HG03103 (cell line): ENCODE measurements around the gene BET1.

Experiments
- ATAC-seq: cut with Tn5 transposase; IDR thresholded peaks from one replicate; pipeline ENCODE4 v1.9.1; 2021; ENCODE audit warnings: low read depth; ENCODE audit not compliant: unreplicated experiment

Gene BET1

DNA sequence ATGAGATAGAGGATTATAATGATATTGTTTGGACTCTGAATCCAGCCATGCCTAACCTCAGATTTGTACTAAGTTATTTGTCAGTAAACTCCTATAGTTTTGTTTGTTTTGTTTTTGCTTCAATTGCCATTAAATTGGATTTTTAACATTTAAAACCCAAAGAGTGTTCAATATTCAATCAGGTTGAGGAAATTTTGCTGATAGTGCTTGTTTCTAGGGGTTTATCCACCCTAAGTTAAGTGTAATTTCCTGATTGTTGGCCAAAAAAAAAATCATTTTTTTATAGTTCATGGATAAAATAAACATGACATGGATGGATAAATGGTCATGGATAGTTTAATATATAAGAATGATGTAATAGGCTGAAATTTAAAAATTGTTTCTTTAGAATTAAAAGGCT is 11.4 kb upstream of the BET1 start:
- ATAC-seq, result no peak

DNA sequence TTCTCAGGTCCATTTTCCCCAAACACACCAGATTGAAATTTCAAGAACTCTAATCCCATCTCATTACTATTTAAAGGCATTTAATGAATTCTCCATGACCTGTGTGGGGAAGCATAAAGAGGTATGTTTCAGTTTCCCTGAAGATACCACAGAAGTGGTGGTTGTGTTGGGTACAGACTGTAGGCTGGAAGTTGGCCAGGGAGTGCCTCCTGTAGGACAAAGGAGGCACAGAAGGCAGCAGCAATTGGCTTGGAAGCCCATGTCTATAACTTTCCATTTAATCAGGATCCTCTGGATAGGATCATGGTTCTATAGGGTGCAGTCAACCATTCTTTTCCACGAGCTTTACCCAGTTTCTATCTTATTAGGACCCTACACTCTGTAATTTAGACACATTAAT is 8.6 kb upstream of the BET1 start:
- ATAC-seq, result no peak

DNA sequence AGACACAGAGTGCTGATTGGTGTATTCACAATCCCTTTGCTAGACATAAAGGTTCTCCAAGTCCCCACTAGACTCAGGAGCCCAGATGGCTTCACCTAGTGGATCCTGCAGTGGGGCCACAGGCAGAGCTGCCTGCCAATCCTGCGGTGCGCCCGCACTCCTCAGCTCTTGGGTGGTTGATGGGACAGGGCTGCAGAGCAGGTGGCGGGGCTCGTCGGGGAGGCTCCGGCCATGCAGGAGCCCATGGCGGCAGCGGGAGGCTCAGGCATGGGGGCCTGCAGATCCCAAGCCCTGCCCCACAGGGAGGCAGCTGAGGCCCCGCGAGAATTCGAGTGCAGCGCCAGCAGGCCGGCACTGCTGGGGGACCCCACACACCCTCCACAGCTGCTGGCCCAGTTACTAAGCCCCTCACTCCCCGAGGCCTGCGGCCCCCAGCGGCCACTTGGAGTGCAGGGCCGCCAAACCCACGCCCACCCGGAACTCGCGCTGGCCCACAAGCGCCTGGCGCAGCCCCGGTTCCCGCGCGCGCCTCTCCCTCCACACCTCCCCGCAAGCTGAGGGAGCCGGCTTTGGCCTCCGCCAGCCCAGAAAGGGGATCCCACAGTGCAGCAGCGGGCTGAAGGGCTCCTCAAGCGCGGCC is 7.7 kb upstream of the BET1 start:
- no peak for ATAC-seq

DNA sequence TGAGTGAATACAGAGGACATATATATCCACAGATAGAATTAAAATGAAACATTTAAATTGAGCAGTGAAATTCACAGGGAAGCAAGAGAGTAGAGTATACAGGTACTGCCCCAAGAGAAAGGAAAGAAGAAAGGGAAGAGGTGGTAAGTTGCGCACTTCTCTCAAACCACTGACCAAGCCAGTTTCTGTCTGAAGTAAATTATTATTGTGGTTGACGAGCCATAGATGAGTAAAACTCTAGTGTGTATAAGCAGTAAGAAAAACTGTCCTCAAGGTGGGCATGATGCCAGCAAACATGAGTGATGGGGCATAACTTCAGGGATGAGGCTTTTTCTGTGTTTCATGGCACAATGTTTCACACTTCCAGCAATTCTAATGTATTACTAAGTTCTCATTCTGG is 4.4 kb upstream of the BET1 start:
- ATAC-seq, result no peak

DNA sequence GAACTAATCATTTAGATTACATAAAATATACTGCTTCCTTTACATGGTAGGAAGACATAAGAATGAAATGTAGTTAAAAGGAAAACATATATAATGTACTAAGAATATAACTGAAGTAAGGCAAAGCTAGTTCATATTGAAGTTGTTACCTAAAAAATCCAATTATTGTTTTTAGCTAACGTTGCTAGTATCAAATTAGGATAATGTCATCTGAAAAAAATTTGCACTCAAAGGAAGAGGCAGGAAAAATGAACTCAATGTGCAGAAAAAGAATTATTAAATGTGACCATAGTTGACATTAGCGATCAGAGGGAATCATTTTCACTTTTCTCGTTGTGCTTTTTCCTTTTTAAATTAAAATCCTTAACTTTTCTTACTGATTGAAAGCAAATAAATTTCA is 1.6 kb upstream of the BET1 start:
- no peak for ATAC-seq

DNA sequence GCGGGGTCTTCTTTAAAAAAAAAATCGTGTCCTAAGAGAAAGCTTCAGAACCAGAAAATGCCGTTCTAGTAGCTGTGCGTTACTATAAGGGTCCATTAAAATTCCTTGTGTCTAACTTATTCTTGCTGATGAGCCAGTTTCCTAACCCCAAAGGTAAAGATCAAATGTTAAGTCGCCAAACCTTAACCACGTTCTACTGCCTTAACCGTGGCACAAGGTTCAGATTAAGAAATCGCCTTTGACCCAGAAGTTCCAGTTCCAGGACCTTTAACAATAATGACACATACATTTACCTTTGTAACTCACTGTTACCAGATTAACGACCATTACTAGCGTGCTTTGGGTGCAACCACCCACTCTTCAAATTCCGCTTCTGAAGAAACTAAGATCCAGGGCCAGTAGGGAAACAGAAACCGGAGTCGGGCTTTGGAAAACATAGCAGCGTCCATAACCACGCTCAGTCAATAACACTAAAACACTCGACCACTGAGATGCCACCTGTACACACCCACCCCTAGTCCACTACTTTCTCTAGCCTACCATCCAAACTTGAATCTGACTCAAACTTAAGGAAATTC is 620 bp downstream of the BET1 start:
- peak; percentile 15 for ATAC-seq

DNA sequence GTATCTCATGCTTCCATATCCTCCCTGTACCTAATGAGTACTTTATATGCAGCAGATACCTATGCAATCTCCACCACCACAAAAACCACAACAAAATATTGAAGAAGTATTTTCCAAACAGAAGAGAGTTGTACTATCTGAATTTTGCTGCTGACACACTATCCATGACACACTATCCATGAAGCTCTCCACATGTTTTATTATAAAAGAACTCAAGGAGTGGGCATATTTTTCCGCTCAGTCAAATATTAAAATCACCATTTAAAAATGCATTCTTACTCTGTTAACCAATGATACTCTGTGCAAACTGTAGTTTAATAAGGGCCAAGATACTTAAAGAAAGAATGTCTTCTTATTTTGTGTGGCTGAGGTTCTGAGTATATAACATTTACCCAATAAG is 2.8 kb downstream of the BET1 start:
- ATAC-seq, result no peak

DNA sequence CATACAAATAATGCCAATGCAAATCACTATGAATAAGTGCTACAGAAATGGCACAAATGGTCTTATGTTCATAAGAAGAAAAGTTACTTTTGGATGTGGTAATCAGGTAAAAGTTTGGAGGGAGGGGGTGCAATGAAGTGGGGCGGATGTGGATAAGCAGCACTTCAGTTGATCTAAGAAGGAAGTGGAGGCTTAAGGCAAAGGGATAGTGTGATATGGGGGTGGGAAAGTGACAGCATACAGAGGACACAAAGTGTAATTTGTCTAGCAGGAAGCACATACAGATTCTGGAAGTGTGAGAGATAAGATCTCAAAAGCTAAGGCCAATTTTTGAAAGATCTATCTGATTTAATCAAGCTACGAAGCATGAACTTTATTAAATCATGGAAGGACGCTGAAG is 6.3 kb downstream of the BET1 start:
- no peak for ATAC-seq

DNA sequence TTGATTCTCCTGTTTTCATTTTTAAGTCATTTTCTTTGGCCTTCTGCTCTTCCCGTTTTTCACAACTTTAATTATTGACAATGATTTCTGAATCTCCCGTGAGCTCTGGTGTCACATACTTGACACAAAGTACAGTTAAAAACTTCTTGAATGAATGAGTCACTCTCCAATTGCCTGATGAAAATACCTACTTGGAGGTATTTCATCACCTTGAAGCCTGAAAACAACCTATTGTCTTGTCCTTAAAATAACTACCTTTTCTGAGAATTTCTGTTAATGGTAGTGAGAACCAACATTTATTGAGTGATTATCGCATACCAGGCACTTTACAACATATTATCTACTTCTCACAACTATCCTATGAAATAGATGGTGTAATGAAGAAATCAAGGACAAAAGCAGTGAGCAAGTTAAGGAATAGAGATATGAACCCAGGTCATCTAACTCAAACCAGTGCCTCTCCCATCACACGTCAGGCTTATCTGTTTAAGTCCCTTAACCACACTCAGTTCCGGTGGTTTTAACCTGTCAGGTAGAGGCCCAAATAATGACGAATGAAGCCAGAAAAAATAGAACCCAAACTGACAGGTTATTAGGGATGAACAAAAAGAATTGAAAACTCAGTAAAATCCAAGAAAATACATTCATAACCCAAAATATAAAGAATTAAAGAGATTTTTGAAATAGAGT is 11.6 kb downstream of the BET1 start:
- ATAC-seq, result no peak

DNA sequence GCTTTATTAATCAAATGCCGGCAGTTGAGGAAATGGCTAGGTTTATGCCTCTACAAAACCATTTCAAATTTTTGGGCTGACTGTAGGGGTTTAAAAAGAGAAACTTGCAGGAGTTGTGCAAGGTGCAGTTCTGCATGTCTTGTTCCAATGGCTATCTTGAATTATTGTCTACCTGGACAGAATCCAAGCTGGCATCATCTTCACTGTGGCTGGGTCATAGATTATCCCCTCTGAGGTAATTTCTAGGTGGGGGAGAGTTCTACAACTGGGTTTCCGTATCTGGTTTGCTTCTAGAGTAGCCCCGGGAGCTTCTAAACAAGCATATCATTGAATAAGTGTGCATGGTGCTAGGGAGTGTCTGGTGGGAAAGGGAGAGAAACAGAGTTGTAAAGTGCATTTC is 16.9 kb downstream of the BET1 start:
- no peak for ATAC-seq

DNA sequence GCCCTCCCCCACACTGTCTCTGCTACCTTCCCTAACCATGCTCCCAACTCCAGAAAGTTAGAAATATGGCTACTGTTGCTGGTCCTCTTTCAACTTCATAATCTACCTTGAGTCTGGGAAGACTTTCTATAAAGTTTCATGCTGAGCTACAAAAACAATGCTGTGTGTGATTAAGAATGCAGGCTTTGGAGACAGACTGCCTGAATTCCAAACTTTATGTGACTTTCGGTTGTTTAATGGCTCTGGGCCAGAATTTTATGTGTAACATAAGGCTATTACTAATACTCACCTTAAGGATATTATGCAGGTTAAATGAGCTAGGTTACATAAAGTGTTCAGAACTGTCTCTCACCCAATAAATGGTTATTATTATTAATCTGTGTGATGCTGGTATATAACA is 19.1 kb downstream of the BET1 start:
- ATAC-seq, result no peak

DNA sequence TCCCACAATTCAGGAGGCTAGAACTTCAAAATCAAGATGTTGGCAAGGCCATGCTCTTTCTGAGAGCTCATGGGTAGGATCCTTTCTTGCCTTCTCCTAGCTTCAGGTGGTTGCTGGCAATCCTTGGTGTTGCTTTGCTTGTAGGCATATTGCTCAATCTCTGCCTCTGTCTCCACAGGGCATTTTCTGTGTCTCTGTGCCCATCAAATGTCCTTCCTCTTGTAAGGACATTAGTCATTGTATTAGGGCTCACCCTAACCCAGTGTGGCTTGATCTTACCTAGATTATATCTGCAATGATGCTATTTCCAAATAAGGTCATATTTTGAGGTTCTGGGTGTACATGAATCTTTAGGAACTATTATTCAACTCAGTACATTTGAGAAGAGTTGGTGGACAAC is 20.1 kb downstream of the BET1 start:
- no peak for ATAC-seq

DNA sequence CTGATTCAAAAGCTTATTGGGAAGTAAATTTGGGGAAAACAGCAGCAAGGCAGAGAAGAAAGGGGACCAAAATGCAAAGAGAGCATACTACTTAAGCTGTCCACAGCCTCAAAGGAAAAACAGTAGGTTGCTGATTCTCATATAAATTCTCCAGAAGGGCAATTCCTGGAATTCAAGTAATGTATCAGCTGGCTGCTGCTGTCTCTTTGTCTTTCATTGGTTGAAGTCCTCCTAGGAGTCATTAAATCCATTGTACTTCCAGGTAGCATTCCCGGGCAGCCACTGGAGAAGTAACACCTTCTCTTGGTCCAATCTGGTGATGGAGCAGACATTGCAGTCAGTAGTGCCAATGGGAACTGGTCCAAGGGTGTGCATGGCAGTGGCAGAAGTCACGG is 22.7 kb downstream of the BET1 start:
- ATAC-seq, result no peak

DNA sequence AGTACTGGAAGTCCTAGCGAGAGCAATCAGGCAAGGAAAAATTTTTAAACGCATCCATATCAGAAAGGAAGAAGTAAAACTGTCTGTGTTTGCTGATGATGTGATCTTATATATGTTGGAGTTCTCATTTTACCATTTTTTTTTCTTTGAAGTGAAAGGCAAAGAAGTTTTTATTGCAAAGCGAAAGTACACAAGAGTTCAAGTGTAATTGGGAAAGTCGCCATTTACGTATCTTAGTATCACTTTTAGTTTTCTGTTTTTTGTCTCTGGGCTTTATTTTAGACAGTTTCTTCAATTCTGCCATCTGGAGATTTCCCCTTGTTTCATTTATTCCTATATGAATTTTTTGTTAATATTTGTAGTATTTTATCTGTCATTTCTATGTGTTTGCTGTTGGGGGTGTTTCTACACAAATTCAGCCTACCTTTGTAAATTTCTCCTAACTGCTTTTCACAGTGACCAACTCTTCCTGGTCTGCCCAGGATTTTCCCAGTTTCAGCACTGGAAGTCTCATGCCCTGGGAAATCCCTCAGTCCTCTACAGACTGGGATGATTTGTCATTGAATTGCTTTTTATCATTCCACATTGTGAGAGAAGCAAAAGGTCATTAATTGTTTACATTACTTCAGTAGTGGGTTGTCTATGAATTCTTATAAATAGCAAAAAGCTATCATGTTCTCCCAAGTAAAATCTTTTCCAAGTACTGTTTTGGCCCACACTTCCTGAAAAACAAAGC is 23.2 kb downstream of the BET1 start:
- ATAC-seq, result no peak

DNA sequence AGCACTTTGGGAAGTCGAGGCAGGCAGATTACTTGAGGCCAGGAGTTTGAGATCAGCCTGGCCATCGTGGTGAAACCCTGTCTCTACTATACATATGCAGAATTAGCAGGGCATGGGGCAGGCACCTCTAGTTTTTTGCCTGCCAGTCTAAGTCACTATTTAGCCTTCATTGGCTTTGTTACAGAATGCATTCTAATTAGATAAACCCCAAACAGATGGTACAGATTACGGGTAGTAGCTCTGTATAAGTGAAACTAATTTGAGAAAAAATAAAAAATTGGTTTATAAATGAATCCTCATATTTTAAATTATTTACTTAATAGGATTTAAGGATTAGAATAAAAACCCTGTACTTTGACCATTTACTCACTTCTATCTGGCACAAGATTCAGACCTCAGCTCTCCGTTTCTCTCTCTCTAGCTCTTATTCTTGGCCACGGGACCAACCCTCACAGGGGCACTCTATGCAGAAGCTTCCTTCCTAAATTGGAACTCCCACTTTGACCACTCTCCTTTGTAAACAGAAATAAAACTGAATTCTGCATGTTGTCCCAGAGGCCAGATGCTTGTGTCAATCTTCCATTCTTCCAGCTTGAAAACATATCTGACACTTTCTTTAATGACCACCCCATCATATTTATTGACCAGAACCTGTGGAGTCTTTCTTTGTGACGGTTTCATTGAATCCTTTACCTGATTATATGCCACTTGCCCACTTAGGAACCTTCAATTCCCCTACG is 26.8 kb downstream of the BET1 start:
- ATAC-seq, result no peak

DNA sequence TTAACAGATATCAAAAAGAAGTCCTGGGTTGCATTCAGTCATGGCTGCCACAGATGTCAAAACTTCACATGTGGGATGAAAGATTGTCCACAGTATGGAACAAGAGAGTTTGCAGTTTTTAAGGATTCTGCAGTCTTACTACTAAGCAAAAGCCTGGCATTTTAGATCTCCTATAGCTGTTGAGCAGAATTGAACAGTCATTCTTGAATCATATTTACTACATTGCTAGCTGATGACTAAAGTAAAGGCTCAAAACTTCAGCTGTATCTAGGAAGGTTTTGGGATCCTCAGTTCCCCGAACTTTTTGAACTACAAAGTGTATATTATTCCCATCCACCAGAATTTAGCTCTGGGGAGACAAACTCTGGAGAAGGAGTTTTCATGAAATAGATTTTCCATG is 31.0 kb downstream of the BET1 start:
- no peak for ATAC-seq

DNA sequence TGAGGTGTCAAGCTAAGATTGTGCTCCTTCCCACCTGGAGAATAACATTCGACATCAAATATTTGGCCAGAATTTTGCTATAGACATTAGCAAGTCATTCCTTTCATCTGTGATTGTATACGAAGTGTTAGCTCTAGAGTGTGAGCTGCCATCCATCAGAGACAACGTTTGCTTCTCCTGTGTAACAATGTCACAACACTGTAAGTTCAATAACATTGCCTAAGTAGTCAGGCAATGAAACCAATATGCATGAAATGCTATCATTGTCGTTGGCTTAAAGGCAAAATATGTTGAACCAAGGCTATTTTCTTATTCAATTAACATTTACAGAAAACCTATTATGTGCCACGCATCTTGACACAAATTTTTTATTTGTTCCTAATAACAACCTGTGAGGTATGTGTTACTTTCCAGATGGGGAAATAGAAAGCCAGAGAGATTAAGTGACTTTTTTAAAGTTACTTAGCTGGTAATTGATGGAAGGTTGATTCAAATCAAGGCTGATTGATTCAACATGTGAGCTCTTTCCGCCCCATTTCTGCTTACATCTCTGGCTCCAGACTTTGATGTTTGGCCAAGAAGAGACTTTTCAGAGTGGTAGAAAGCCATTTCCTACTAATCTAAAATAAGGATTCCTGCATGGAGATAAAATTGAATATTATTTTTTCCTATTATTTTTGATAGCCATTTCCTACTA is 32.0 kb downstream of the BET1 start:
- no peak for ATAC-seq

DNA sequence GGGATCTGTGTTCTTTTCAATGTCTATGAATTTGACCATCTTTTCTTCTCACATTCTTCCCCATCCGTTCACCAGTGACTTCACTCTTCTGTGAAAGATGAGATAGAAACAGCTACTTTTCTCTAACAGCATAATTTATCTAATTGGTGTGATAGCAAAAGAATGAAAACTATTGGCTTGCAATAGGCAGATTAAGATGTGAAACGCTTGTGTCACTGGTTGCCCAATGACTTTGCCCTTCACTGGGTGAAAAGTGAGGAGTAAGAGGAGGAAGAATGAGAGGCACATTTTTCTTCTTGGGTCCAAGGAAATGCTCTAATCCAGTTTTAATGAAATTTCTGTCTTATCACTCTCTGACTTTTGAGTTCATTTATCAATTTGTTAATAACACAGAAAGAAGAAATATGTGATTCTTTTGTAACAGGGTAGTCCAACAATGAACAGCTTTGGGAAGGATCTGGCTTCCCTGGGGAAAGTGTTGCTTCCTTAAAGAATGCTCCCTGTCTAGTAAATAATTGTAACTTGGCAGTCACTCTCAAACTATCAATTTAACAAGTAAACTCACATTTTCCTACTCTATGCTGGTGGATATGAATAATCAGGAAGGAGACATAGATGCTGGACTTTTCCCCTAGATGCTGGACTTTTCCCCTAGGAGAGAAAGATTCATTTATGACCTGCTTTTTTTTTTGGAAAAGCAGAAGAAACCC is 35.1 kb downstream of the BET1 start:
- ATAC-seq, result no peak

DNA sequence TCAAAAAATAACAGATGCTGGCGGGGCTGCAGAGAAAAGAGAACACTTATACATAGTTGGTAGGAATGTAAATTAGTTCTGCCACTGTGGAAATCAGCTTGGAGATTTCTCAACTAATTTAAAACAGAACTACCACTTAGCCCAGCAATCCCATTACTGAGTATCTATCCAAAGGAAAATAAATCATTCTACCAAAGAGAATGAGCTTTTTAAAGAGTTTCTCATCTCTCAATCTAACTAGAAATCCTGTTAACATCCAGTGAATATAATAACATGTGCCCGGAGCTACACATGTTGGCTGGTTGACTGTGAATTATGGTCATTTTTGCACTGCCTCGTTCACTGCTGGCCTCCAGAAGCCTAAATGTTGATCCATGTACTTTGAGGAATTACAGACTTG is 39.3 kb downstream of the BET1 start:
- ATAC-seq, result no peak

DNA sequence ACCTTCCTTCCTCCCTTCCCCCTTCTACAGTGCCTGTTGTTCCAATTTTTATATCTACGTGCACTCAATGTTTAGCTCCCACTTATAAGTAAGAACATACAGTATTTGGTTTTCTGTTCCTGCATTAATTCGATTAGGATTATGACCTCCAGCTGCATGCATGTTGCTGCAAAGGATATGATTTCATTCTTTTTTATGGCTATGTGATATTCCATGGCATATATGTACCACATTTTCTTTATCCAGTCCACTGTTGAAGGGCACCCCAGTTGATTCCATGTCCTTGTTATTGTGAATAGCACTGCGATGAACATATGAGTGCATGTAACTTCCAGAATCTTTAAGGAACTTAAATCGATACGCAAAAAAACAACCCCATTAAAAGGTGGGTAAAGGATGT is 39.9 kb downstream of the BET1 start:
- no peak for ATAC-seq
